Calu3 (cell line): ENCODE results near the gene CPXM1. TPM values are rescaled to one million over a fixed set of nuclear protein-coding genes. Genes with fewer than 3 reads are reported as not detected.
"Not testable (repeated sequence)": the region's sequence is repeated elsewhere in the genome, so short reads cannot be mapped to it uniquely, and the experiment has no call there.

Experiments used
- BruUV-seq: library from RNA; stranded (reverse); fragments of 400-500 nt; replicated peaks from 2 replicates; lab custom pipeline; 2021; lab: Mats Ljungman, UMichigan
- CTCF ChIA-PET: fragments of 300-600 bp; sonication (Branson Sonifier 250); formaldehyde crosslinking; loops from one replicate; lab custom pipeline; 2022; ENCODE audit warnings: antibody characterized with exemption; lab: Charles Lee
- DNase-seq: peaks from one replicate; pipeline ENCODE4 v3.0.0; 2022
- H3K27ac Mint-ChIP-seq: one replicate; pipeline ENCODE4 v1.8.0; 2022; ENCODE audit warnings: mixed read lengths; ENCODE audit not compliant: unreplicated experiment
- H3K27me3 Mint-ChIP-seq: one replicate; pipeline ENCODE4 v1.8.0; 2022; ENCODE audit warnings: mixed read lengths; ENCODE audit not compliant: unreplicated experiment
- H3K36me3 Mint-ChIP-seq: one replicate; pipeline ENCODE4 v1.8.0; 2022; ENCODE audit warnings: mild to moderate bottlenecking, moderate library complexity, mixed read lengths; ENCODE audit not compliant: insufficient read depth, unreplicated experiment
- H3K4me1 Mint-ChIP-seq: one replicate; pipeline ENCODE4 v1.8.0; 2022; ENCODE audit warnings: mild to moderate bottlenecking, low read depth, mixed read lengths; ENCODE audit not compliant: unreplicated experiment
- H3K4me3 Mint-ChIP-seq: one replicate; pipeline ENCODE4 v1.8.0; 2022; ENCODE audit warnings: mild to moderate bottlenecking, low read depth, moderate library complexity, mixed read lengths; ENCODE audit not compliant: unreplicated experiment
- H3K9me3 Mint-ChIP-seq: one replicate; pipeline ENCODE4 v1.8.0; 2022; ENCODE audit warnings: low read depth, mixed read lengths; ENCODE audit not compliant: unreplicated experiment
- intact Hi-C: fragments of 100-400 bp; cut with micrococcal nuclease; formaldehyde crosslinking; loops from one replicate; pipeline ENCODE4 v1.10.0; 2022; ENCODE audit not compliant: unreplicated experiment
- total RNA-seq: library from RNA; stranded (reverse); gene quantifications from 2 replicates; pipeline ENCODE4 v1.2.3, GENCODE V29; 2022
- TF ChIP-seq, protein P1 (sequence below): fragments of 200-600 bp; IDR thresholded peaks from one replicate; pipeline ENCODE4 v1.8.0; 2022; ENCODE audit warnings: antibody characterized with exemption; ENCODE audit not compliant: unreplicated experiment

CPXM1 gene
- total RNA-seq, 1 experiment from 2014 or later, result 0.14 TPM

DNA sequence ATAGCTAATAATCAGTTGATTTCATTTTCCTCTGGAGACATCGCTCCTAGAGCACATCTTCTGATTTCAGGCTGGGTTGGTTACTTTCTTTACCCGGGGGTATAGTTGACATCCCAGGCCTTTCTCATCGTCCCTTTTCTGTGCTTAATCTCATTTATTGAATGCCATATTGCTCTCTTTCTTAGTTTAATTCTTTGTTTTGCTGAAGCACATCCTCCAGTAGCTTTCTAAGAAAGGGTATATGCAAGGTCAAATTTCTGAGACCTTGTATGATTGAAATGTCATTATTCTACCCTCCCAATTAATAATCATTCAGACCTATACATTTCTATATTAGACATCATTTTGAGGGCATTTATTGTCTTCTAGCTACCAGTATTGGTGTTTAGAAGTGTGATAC lies 11.8 kb upstream of the CPXM1 start:
- CTCF ChIA-PET, result no interaction called here
- TF ChIP-seq, protein P1, sequence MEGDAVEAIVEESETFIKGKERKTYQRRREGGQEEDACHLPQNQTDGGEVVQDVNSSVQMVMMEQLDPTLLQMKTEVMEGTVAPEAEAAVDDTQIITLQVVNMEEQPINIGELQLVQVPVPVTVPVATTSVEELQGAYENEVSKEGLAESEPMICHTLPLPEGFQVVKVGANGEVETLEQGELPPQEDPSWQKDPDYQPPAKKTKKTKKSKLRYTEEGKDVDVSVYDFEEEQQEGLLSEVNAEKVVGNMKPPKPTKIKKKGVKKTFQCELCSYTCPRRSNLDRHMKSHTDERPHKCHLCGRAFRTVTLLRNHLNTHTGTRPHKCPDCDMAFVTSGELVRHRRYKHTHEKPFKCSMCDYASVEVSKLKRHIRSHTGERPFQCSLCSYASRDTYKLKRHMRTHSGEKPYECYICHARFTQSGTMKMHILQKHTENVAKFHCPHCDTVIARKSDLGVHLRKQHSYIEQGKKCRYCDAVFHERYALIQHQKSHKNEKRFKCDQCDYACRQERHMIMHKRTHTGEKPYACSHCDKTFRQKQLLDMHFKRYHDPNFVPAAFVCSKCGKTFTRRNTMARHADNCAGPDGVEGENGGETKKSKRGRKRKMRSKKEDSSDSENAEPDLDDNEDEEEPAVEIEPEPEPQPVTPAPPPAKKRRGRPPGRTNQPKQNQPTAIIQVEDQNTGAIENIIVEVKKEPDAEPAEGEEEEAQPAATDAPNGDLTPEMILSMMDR, result no peak
- Mint-ChIP-seq H3K4me3 (no peak overlapping the region), H3K27me3 (peaks cover 71% of the 10 kb centered on the region), H3K9me3 (no peaks in the 10 kb centered on the region), H3K4me1 (peaks cover 8% of the 10 kb centered on the region), H3K36me3 (no peaks in the 10 kb centered on the region), H3K27ac (no peak overlapping the region)
- no TSS peak for BruUV-seq
- intact Hi-C loops, result no loop called here
- DNase-seq, result no peak

DNA sequence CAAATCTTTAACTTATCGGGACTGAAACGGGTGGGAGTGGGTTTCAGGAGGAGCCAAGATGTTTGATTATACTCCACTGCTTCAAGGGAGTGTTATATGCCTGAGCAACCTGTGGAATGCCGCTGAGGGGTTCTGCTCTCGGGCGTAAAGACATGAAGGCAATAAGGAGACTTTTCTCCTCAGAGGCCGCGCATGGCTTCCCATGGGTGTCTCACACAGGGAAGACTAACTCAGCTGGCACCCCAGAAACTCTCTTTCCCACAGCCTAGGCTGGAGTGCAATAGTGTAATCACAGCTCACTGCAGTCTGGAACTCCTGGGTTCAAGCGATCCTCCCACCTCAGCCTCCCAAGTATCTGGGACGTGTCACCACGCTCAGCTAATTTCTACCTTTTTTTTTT lies 9.3 kb upstream of the CPXM1 start:
- no peaks in the 10 kb centered on the region for H3K9me3 Mint-ChIP-seq
- no TSS peak for BruUV-seq
- H3K27ac Mint-ChIP-seq, result no peak overlapping the region
- peaks cover 16% of the 10 kb centered on the region for H3K4me1 Mint-ChIP-seq
- TF ChIP-seq, protein P1, result no peak
- no peak overlapping the region for H3K4me3 Mint-ChIP-seq
- CTCF ChIA-PET, result no interaction called here
- intact Hi-C loops, result no loop called here
- H3K27me3 Mint-ChIP-seq, result peaks cover 83% of the 10 kb centered on the region
- no peaks in the 10 kb centered on the region for H3K36me3 Mint-ChIP-seq
- DNase-seq, result no peak

- H3K4me3 Mint-ChIP-seq, DNase-seq, H3K9me3 Mint-ChIP-seq, H3K27ac Mint-ChIP-seq, BruUV-seq, intact Hi-C loops, CTCF ChIA-PET, H3K36me3 Mint-ChIP-seq: not testable (repeated sequence)
- H3K4me1 Mint-ChIP-seq, result peaks cover 16% of the 10 kb centered on the region
- H3K27me3 Mint-ChIP-seq, result peaks cover 86% of the 10 kb centered on the region
Observed at GRCh38 chr20:2807929-2808328, 7.5 kb upstream of the CPXM1 start.

- H3K4me1 Mint-ChIP-seq, result peaks cover 16% of the 10 kb centered on the region
- intact Hi-C loops, result no loop called here
- H3K36me3 Mint-ChIP-seq, result no peaks in the 10 kb centered on the region
- no peak overlapping the region for H3K4me3 Mint-ChIP-seq
- BruUV-seq, result no TSS peak
- no peak overlapping the region for H3K27ac Mint-ChIP-seq
- CTCF ChIA-PET, result no interaction called here
- peaks cover 86% of the 10 kb centered on the region for H3K27me3 Mint-ChIP-seq
- TF ChIP-seq, protein P1, result no peak
- H3K9me3 Mint-ChIP-seq, result no peaks in the 10 kb centered on the region
- no peak for DNase-seq
Observed at GRCh38 chr20:2807019-2807418, 6.6 kb upstream of the CPXM1 start.

- no TSS peak for BruUV-seq
- peaks cover 18% of the 10 kb centered on the region for H3K4me1 Mint-ChIP-seq
- DNase-seq, result no peak
- TF ChIP-seq, protein P1, result no peak
- H3K27me3 Mint-ChIP-seq, result peaks cover 86% of the 10 kb centered on the region
- intact Hi-C loops, result no loop called here
- no peaks in the 10 kb centered on the region for H3K36me3 Mint-ChIP-seq
- no peak overlapping the region for H3K4me3 Mint-ChIP-seq
- no peaks in the 10 kb centered on the region for H3K9me3 Mint-ChIP-seq
- H3K27ac Mint-ChIP-seq, result no peak overlapping the region
- CTCF ChIA-PET, result no interaction called here
Observed at GRCh38 chr20:2806351-2806701, 5.9 kb upstream of the CPXM1 start.
